C1 segment of cervical spinal cord (tissue), 14 donors: ENCODE measurements around the gene BTNL3.
"Not testable (repeated sequence)": the region's sequence is repeated elsewhere in the genome, so short reads cannot be mapped to it uniquely, and the experiment has no call there.

ENCODE experiments used
- DNase-seq, 14 donors: peaks; one replicate each; lab custom pipeline; 2025; lab: John Stamatoyannopoulos, UW

BTNL3 gene

DNA sequence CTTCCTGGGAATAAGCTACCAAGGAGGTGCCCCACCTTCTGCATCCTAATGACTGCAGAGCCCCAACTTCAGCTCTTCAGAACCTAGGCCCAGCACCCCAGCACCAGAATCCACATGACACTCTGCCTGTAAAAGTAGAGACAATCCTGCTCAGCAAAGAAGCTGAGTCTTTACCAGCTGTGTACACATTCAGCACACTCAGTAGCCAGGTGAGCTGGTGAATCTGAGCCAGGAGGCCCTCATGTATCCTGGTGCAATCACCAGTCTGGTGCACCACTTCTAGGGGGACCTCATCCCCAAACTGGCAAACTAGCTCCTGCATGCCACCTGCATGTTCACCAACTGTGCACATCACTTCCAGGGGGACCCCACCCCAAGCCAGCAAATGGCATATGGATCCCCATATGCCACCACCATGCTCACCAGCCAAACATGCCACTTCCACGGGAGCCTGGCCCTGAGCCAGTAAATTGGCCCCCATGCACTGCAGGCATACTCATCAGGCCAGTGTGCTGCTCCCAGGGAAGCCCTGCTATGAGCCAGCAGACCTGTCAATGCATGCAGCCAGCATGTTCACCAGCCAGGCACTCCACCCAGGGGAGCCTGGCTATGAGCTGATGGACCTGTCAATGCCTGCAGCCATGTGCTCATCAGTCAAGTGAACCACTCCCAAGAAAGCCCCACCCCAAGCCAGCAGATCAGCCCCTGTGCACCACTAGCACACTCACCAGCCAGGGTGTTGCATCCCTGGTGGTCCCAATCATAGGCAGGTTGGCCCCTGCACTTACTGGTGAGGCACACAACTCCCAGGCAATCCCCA is 35.8 kb downstream of the BTNL3 start:
- no peak for DNase-seq

DNA sequence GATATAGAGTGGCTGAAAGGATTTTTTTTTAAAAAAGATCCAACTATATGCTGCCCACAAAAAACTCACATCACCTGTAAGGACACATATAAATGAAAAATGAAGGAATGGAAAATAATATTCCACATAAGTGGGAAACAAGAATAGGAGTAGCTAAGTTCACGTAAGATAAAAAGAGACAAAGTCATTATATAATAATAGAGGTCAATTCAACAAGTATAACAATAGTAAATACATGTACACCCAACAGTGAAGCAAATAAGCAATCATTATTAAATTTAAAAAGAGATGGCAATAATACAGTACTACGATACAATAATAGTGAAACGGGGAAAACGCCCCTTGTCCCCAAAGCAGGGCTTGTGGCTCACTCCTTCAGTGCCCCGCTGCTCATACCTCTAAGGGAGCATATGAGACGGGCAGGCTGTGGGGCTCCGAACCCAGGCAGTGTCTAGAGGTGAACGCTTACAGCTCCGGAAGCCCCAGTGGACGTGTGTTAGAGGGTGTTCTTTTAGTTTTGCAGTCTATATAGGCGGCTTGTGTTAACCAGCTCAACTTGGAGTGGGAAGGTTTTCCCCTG is 38.9 kb downstream of the BTNL3 start:
- no peak for DNase-seq

DNA sequence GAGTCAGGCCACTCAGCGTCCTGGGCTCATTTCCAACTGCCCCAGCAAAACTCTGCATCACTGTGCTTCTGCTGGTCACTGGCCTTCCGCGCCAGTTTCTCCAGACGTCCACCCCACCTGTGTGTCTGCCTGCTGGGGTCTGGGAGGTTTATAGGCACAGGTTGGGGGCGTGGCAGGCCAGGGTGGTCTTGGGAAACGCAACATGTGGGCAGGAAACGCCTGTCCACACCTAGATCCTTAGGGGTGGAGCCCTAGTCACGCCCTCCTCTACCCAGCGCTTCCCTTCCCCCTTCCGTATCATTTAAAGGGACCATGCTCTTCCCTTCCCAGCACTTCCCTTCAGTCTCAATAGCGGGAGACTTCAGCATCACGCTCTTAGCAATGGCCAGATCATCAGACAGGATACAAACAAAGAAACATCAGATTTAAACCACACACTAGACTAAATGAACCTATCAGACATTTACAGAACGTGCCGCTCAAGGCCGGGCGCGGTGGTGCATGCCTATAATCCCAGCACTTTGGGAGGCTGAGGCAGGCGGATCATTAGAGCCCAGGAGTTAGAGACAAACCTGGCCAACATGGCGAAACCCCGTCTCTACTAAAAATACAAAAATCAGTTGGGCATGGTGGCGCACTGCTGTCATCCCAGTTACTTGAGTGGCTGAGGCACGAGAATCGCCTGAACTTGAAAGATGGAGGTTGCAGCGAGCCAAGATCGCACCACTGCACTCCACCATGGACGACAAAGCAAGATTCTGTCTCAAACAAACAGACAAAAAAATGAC is 39.6 kb downstream of the BTNL3 start:
- DNase-seq, result no peak

DNA sequence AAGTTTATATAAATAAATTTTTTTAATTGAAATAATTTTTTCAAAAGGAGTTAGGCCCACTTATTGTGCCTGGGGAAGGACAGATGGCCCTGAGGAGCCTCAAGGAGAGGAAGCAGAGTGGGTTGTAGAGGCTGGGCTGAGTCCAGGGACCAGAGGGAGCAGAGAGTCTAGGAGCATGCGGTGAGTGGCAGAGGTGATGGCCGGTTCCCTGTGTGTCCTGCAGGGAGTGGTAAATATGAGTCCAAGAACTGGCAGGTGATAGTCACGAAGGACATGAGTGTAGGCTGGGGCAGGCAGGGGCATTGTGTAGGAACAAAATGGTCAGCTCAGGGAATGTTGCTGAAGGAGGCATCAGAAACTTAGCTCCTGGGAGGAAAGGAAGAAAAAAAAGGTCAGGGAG is 43.1 kb downstream of the BTNL3 start:
- no peak for DNase-seq

DNA sequence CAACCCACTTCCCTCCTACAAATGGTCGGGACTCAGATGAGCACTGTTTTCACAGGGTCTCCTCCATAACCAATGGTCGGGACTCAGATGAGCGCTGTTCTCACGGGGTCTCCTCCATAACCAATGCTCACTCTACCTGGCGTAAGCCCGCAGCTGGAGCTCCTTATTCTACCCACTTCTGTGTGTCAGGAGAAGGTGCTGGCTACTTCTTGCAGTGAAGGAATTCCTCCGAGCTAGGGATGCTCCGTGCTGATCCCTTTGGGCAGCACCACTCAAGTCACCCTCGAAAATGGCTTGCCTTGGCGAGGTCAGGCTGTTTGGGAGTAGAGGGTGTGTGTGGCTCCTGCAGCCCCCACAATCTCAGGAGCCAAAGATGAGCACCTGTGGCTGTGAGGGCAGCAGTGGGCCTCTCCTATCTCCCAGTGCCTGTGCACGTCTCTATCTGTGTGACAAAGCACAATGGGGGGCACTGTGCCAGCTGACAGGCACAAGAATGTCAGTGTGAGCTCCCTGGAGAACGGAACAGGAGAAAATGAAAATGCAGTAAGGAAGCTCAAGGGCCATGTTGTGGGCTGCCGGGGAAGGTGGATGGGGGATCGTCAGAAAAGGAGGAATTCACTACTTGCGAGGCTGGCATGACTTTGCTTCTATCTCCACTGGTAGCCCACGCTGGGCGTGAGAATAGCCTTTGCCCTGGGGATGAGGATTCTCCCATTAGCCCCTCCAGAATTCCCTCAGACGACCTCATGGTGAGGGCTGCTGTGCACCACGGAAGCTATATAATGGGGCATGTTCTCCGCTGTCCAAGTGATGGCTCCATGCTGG is 47.6 kb downstream of the BTNL3 start:
- DNase-seq, result no peak

DNA sequence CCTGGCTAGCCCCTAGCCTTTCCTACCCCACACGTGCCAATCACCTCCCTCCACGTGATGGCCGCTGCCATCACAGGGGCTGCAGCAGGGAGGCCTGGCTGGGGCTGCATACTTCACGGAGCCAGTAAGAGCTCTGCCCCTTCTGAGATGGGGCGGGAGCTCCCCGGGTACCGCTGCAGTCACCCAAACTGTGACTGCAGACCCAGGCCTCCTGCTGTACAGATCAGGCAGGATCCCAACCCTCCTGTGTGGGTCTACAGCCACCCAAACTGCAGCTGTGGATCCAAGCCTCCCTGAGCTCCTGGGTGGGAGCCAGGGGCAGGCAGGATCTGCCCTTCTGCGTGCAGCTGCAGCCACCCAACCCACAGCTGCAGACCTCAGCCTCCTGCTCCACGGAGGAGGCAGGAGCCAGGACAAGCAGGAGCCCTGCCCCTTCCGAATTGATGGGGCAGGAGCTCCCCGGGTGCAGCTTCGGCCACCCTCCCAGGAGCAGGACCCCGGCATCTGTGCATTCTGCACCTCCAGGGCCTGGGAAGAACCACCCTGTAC is 48.2 kb downstream of the BTNL3 start:
- no peak for DNase-seq

DNA sequence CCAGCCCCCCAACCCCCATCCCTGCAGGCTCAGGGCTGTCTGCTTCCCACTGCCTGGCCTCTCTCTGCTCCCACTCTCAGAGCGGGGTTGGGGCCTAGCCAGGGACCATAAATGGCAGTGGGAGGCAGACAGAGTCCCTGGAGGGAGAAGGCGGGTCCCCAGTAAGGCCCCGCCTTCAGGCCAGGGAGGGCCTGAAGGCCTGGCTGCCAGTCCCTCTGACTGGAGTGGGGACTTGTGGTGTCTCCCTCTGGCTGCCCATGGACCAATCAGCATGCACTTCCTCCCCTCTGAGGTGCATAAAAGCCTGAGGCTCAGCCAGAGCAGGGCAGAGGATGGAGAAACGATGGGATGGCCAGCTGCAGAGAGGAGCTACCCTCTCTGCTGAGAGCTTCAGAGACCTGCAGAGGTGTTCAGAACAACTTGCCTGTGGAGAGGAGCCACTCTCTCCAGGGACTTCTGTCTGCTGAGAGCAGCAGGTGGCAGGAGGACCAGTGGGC is 48.8 kb downstream of the BTNL3 start:
- DNase-seq, result no peak

DNA sequence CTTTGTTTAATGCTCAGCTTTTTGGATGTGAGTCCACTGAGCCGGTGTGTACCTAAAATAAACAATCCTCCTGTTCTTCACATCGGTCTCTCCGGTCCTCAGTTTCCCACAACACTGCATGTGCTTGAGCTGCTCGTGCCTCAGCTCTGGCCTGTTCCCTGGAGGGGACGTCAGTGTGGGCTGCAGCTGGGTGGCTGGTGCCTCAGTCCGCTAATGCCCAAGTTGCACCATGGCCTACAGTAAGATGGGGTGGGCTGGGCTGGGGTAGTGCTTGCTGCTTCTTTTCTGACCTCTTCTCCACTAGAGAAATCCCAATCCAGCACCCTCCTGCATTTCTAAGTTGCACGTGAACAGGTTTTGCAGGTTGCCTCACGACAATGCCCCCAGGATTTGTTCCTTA is 50.8 kb downstream of the BTNL3 start:
- DNase-seq, result no peak

DNA sequence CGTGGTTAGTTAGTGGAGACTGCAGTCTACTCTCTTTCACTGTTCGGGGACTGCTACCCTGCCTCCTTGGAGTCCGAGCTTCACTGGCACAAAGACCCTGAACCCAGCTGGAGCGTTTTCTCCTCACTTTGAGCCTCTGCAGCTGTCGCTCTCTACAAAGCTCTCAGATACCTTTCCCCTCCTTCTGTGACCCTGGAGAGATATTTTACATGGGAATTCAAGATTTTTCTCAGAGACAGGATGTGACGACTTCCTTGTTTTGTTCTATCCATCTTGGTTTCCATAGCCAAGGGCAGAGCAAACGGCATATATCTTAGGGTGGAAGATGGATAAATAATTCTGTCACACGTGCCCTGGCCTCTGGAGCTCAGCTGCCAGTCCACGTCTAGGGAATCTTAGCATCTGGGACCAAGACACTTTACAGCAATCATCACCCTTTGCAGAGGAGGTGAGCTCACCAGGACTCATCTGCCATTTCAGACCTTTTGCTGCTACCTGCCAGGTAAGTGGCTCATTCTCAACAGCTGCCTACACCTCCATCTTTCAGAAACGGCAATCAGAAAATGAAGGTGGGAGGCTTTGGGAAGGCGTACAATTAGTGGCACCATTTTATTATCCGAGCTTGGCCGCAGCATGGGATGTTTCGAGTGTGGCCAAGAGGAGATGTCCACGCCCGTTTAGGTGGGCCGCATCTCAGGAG is 51.4 kb downstream of the BTNL3 start, which contains the start of gene BTNL9:
Gene BTNL9, plus strand, starts transcription at position 336 of the 700 bp plus-strand sequence. CDS start 5,224 bp downstream, outside the sequence.
- DNase-seq, result no peak

DNA sequence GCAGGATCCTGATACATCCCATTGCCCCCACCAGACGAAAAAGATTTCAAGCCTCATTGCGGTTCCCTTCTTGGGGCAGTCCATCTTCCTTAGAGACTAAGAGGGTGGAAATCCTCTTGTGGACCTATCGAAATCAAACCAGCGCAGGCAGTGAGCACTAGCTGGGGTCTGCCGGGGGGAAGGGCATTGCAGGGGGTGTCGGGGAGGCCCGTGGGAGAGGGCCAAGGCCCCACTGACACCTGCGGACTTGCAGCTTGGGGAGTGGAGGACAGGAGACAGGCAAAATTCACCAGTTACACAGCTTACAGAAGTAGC is 51.9 kb downstream of the BTNL3 start:
- no peak for DNase-seq

DNA sequence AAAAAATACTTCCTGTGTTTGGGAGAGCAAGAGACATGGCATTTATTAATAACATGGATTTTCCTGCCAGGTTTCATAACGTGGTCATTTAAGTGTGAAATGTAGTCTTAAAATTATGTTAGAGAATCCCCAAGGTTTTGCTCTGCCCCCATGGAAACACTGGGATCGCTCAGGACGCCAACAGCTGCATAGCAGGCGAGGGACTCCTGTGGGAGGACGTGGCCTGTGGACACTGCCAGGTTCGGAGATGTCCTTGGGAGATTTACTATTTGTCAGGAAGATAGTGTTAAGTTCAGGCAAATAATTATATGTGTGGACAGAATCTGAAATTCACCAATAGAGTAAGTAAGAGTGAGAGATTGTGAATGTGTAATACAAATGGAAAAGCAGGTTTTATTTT is 52.4 kb downstream of the BTNL3 start:
- no peak for DNase-seq

DNA sequence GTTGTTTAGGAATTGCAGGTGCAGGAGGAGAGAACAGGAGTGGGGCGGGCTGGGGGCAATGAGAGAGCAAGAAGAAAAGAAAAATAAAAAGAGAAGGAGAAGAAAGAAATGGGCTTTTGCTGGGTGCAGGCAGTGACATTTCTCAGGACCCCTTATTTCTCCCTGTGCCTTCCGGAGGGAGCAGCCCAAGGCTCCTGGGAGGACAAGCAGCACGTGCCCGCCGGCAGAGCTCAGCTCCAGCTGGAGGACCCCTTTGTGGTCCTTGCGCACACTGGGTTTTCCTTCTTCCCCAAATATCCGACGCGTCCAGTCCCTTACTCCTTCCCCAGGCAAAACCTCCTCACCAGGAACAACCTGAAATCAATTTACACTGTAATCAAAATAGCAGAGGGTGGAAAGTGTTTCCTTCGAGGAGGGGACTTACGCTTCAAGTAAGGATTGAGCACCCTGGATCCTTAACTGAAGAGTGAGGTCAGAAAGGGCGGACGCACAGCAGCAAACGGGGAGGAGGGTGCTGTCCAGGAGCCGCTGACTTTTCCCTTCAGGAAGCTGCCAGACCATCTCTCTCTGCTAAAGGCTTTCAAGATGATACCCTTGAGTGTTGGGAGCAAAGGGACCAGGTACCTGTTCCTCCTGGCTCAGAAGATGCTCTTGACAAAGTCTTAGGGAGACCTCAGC is 53.5 kb downstream of the BTNL3 start:
- no peak for DNase-seq

DNA sequence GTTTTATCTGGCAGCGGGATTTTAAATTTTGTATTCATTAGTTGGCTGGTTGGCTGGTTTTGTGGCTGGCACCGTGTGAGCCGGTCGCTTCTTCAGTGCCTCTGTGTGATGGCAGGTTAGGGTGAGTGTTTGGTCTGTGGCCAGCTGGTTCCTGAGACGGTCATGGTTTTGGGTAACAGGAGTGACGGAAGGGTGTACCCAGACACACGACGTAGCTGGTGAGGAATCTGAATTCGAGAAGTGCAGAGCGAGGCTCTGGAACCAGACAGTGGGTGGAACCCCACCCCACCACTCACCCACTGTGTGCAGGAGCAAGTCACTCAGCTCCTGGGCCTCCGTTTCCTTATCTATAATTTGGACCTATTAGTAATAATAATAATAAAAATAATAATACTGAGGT is 54.1 kb downstream of the BTNL3 start:
- no peak for DNase-seq

DNA sequence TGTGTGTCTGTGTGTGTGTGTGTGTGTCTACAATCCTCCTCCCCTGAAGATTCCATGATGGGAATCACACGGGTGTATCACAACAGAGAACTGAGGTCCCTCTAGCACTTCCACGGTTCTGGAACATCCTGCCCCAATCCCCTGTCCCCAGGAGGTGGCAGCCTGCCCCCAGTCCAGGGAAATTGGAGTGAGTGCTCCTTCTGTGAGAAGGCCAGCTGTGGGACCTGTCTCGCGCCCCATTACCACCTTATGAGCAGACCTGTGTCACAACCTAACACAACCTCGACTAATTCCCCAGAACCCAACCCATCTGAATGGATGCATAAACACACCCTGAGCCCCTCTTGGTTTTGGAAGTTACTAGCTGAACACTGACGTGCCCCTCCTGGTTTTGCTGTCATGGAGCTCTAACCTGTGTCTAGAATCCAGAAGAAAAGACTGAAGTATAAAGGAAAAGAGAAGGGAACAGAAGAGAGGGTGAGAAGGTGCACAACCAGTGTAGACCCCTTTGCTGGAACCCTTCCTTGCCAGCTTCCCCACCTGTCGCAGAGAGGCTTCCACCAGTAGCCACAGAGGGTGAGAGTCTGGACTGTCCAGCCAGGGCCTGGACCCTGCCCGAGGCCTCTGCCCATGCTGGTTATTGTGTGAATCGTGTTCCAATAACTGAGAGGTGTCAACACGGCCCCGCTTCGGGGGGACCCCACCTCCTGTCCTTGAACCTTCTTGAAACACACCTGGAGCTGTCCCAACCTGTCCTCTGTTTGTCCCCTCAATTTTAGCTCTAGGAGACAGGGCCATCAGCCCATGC is 54.8 kb downstream of the BTNL3 start:
- no peak for DNase-seq

DNA sequence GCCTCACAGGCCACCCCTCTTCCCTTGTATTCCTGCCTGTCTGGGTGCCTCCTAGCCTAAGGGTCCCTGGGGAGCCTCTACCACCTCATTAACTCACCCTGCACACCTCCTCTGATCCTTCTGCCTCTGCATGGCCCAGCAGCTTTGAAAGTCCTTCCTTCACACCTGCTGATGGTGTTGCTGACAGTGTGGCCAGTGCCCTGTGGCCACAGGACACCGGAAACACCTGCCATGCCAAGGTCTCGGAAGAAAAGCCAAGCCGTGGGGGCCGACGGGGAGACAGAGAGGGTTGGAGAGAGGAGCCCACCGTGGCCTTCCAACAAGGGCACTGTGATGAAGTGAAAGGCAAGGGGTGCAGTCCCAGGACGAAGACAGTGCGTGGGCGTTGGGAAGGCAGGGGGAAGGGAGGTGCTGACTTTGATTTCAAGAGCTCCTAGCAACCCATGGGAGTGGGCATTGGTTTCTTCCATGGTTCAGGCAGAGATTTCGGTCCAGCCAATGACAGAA is 55.5 kb downstream of the BTNL3 start:
- no peak for DNase-seq

DNA sequence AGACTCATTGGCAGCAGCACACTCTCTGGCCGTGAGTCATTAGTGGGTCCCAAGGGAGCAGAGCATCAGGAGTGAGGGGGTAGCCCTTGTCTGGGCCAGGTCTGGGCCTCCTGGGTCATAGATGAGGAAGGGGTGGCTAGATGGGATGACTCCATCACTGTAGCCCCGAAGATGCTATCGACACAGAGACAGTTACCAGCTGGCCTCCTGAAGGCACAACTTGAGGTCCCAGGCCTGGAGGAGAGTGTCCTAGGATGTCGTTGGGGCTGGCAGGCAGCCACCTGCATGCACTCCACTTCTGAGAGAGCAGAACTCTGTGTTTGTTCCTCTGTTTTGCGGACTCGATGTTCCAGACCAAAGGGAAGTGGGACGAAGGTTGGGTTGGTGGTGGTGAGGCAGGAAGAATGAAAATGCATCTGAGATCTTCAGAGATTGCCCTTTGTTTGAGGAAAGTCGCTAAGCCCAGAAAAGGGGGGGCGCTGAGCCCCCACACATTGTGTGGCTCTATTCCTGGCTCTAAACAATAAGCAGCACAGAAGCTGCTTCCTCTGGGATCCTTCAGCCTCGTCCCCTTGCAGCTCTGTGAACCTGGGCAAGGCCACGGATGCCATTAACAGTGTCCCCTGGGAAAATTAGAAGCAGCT is 56.1 kb downstream of the BTNL3 start:
- no peak for DNase-seq

DNA sequence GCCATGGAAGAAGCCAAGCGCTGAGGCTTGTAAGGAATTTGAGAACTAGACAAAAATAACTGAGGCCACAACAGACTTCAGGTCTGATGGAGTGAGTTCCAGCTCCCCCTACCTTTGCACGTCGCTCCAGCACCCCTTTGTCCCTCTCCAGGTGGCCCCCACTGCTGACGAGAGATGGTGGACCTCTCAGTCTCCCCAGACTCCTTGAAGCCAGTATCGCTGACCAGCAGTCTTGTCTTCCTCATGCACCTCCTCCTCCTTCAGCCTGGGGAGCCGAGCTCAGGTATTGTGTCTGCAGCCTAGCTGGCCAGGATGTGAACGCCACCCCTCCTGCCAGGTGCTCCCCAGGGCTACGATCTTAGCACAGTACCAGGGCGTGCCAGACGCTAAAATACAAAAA is 56.7 kb downstream of the BTNL3 start:
- no peak for DNase-seq

DNA sequence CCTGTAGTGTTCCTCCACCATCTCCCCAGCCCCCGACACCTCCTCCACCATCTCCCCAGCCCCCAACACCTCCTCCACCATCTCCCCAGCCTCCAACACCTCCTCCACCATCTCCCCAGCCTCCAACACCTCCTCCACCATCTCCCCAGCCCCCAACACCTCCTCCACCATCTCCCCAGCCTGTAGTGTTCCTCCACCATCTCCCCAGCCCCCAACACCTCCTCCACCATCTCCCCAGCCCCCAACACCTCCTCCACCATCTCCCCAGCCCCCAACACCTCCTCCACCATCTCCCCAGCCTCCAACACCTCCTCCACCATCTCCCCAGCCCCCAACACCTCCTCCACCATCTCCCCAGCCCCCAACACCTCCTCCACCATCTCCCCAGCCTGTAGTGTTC is 57.2 kb downstream of the BTNL3 start:
- DNase-seq, result not testable (repeated sequence)

DNA sequence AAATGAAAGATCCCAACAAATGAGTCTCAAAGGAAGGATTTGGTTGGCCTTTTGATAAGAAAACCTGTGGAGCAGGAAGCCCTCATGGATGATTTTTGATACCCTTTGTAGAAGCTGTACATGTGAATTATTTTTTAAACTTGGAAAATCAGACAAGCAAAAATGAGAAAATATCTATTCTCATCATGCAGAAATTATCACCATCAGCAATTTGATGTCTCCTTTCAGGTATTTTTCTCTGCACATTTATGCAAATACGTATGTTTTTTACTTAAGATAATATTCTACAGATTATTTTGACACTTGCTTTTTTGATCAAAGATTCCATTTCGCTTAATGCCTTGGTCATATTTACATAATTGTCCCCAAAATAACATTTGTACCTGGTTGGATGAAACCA is 58.6 kb downstream of the BTNL3 start:
- DNase-seq, result no peak
